Loucy (cell line): ENCODE results near the gene LRRC40.

Experiments
- EZH2phosphoT487 ChIP-seq: fragments of 200-600 bp; IDR thresholded peaks from 2 replicates; pipeline ENCODE4 v1.6.1; 2018; ENCODE audit warnings: antibody characterized with exemption, mild to moderate bottlenecking, moderate library complexity, borderline replicate concordance
- TF ChIP-seq, protein P1 (sequence below): fragments of 200-600 bp; sonication (generic); conservative IDR thresholded peaks from 2 replicates; pipeline ENCODE4 v1.5.1; 2014; ENCODE audit warnings: mild to moderate bottlenecking, antibody characterized with exemption, low read length

GRCh38 chr1:70146488-70146887, 58.9 kb downstream of the LRRC40 start:
- TF ChIP-seq, protein P1, sequence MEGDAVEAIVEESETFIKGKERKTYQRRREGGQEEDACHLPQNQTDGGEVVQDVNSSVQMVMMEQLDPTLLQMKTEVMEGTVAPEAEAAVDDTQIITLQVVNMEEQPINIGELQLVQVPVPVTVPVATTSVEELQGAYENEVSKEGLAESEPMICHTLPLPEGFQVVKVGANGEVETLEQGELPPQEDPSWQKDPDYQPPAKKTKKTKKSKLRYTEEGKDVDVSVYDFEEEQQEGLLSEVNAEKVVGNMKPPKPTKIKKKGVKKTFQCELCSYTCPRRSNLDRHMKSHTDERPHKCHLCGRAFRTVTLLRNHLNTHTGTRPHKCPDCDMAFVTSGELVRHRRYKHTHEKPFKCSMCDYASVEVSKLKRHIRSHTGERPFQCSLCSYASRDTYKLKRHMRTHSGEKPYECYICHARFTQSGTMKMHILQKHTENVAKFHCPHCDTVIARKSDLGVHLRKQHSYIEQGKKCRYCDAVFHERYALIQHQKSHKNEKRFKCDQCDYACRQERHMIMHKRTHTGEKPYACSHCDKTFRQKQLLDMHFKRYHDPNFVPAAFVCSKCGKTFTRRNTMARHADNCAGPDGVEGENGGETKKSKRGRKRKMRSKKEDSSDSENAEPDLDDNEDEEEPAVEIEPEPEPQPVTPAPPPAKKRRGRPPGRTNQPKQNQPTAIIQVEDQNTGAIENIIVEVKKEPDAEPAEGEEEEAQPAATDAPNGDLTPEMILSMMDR = no peak
- TF ChIP-seq EZH2phosphoT487 = no peak
